Cardiac muscle cell (in vitro differentiated cells and primary cell): ENCODE data around the gene ADSL. TPM values are rescaled to one million over a fixed set of nuclear protein-coding genes. Genes with fewer than 3 reads are reported as not detected.

Source experiments
- DNase-seq, 2 donors: peaks; one replicate each; pipeline versions ENCODE4 v3.0.0 to v3.0.0-alpha.2; 2010 to 2017; ENCODE audit warnings: low read depth in 1 of 2, low spot score in 1 of 2
- H3K27ac ChIP-seq: fragments of 200-600 bp; sonication (generic); 2 replicates; pipeline ENCODE4 v1.5.1; 2016
- H3K27me3 ChIP-seq: fragments of 200-600 bp; sonication (generic); 2 replicates; pipeline ENCODE4 v1.6.0; 2016; ENCODE audit warnings: control low read depth
- H3K36me3 ChIP-seq: fragments of 200-600 bp; sonication (generic); 2 replicates; pipeline ENCODE4 v1.5.1; 2016; ENCODE audit warnings: control low read depth
- H3K4me1 ChIP-seq: fragments of 200-600 bp; sonication (generic); 2 replicates; pipeline ENCODE4 v1.8.1; 2017; ENCODE audit warnings: low read depth, mild to moderate bottlenecking, mixed run types
- H3K4me3 ChIP-seq: fragments of 200-600 bp; sonication (generic); 2 replicates; pipeline ENCODE4 v1.5.1; 2016; ENCODE audit warnings: mild to moderate bottlenecking
- H3K9me3 ChIP-seq: fragments of 200-600 bp; sonication (generic); 2 replicates; pipeline ENCODE4 v1.5.1; 2017; ENCODE audit warnings: low read depth, mild to moderate bottlenecking, control low read depth
- CTCF ChIP-seq: IDR thresholded peaks from 2 replicates; pipeline ENCODE4 v1.5.1; 2012; ENCODE audit warnings: low read depth, mild to moderate bottlenecking, low read length
- polyA plus RNA-seq: library from polyadenylated mRNA; unstranded; fragments of >200 nt; fragmentation: Nextera tagmentation; extraction: Ambion mirVana; gene quantifications from 2 replicates; pipeline ENCODE4 v1.2.1, GENCODE V29; 2016
- total RNA-seq: library from RNA; depleted of rRNA; stranded (reverse); fragments of >200 nt; gene quantifications from 2 replicates; pipeline ENCODE4 v1.2.3, GENCODE V29; 2016

Gene ADSL
- total and polyA plus RNA-seq, 2 experiments from 2014 or later, result 110 to 116 TPM

- no peak for DNase-seq
- H3K36me3 ChIP-seq, result peaks cover 14% of the 10 kb centered on the region
- no peaks in the 10 kb centered on the region for H3K4me1 ChIP-seq
Observed at GRCh38 chr22:40428796-40429195, 82.5 kb downstream of the ADSL start.

GRCh38 chr22:40429481-40429880, 83.2 kb downstream of the ADSL start:
- Histone ChIP-seq H3K4me1 (no peaks in the 10 kb centered on the region), H3K36me3 (peaks cover 14% of the 10 kb centered on the region), H3K27ac (no peak overlapping the region), H3K9me3 (no peaks in the 10 kb centered on the region), H3K4me3 (no peak overlapping the region), H3K27me3 (no peaks in the 10 kb centered on the region)
- no peak for TF ChIP-seq CTCF
- DNase-seq, result no peak

More at GRCh38 chr22:40428796-40429195, 82.5 kb downstream of the ADSL start:
- no peaks in the 10 kb centered on the region for H3K9me3 ChIP-seq
- no peak for TF ChIP-seq CTCF
- H3K27ac ChIP-seq, result no peak overlapping the region
- H3K27me3 ChIP-seq, result no peaks in the 10 kb centered on the region
- no peak overlapping the region for H3K4me3 ChIP-seq

- Histone ChIP-seq H3K9me3 (no peaks in the 10 kb centered on the region), H3K27me3 (no peaks in the 10 kb centered on the region), H3K4me3 (no peak overlapping the region), H3K36me3 (peaks cover 11% of the 10 kb centered on the region), H3K4me1 (peaks cover 11% of the 10 kb centered on the region), H3K27ac (no peak overlapping the region)
- DNase-seq, result no peak
- no peak for TF ChIP-seq CTCF
Observed at GRCh38 chr22:40430991-40431390, 84.7 kb downstream of the ADSL start.

- DNase-seq, result no peak
- Histone ChIP-seq H3K27me3 (no peaks in the 10 kb centered on the region), H3K4me1 (peaks cover 23% of the 10 kb centered on the region), H3K4me3 (no peak overlapping the region), H3K36me3 (peaks cover 11% of the 10 kb centered on the region), H3K27ac (no peak overlapping the region), H3K9me3 (no peaks in the 10 kb centered on the region)
- TF ChIP-seq CTCF, result no peak
Observed at GRCh38 chr22:40432157-40432556, 85.9 kb downstream of the ADSL start.

- Histone ChIP-seq H3K9me3 (no peaks in the 10 kb centered on the region), H3K27me3 (no peaks in the 10 kb centered on the region), H3K4me3 (no peak overlapping the region), H3K36me3 (peaks cover 11% of the 10 kb centered on the region), H3K27ac (no peak overlapping the region), H3K4me1 (peaks cover 27% of the 10 kb centered on the region)
- TF ChIP-seq CTCF, result no peak
- DNase-seq, result no peak
Observed at GRCh38 chr22:40432625-40433024, 86.3 kb downstream of the ADSL start.

- no peak for TF ChIP-seq CTCF
Observed at GRCh38 chr22:40433416-40434090, 87.3 kb downstream of the ADSL start.

More at GRCh38 chr22:40433416-40434090, 87.3 kb downstream of the ADSL start:
- DNase-seq, result no peak
- Histone ChIP-seq H3K4me3 (no peak overlapping the region), H3K27me3 (no peaks in the 10 kb centered on the region), H3K4me1 (peaks cover 27% of the 10 kb centered on the region), H3K27ac (no peak overlapping the region), H3K9me3 (no peaks in the 10 kb centered on the region), H3K36me3 (peaks cover 11% of the 10 kb centered on the region)
